Osteoblast (primary cell): ENCODE data around the gene AKAP7. TPM values are rescaled to one million over a fixed set of nuclear protein-coding genes. Genes with fewer than 3 reads are reported as not detected.
A peak's percentile ranks its signal among the peaks of the same experiment; 100 is the strongest.

ENCODE experiments used
- DNase-seq: peaks from one replicate; pipeline ENCODE4 v3.0.0; 2011; ENCODE audit warnings: low spot score, mixed read lengths; ENCODE audit not compliant: insufficient read length; ENCODE audit errors: missing footprints
- H2AFZ ChIP-seq: 2 replicates; pipeline ENCODE4 v1.6.0; 2011; ENCODE audit warnings: mild to moderate bottlenecking, low read length
- H3K27ac ChIP-seq: 2 replicates; pipeline ENCODE4 v1.5.1; 2011; ENCODE audit warnings: mild to moderate bottlenecking, low read depth, low read length, moderate library complexity
- H3K27me3 ChIP-seq: 2 replicates; pipeline ENCODE4 v1.6.0; 2012; ENCODE audit warnings: mild to moderate bottlenecking, control low read depth, inconsistent platforms, low read length, moderate library complexity; ENCODE audit not compliant: insufficient read depth
- H3K36me3 ChIP-seq: 2 replicates; pipeline ENCODE4 v1.5.1; 2011; ENCODE audit warnings: mild to moderate bottlenecking, low read length, control low read depth, moderate library complexity; ENCODE audit not compliant: insufficient read depth
- H3K4me1 ChIP-seq: 2 replicates; pipeline ENCODE4 v1.5.1; 2011; ENCODE audit warnings: mild to moderate bottlenecking, low read length, control low read depth, moderate library complexity; ENCODE audit not compliant: insufficient read depth
- H3K4me2 ChIP-seq: 2 replicates; pipeline ENCODE4 v1.6.0; 2011; ENCODE audit warnings: mild to moderate bottlenecking, low read length; ENCODE audit not compliant: insufficient read depth
- H3K4me3 ChIP-seq: fragments of 200-600 bp; sonication (generic); 3 replicates; pipeline ENCODE4 v1.5.1; 2012; ENCODE audit warnings: mild to moderate bottlenecking, low read length, inconsistent platforms; ENCODE audit not compliant: insufficient read depth
- H3K79me2 ChIP-seq: 2 replicates; pipeline ENCODE4 v1.6.0; 2012; ENCODE audit warnings: mild to moderate bottlenecking, low read length, control low read depth, inconsistent platforms; ENCODE audit not compliant: insufficient read depth
- H3K9me3 ChIP-seq: 2 replicates; pipeline ENCODE4 v1.5.1; 2011; ENCODE audit warnings: low read depth, low read length, control low read depth
- H4K20me1 ChIP-seq: 2 replicates; pipeline ENCODE4 v1.6.0; 2012; ENCODE audit warnings: mild to moderate bottlenecking, low read length, control low read depth; ENCODE audit not compliant: insufficient read depth
- CTCF ChIP-seq: IDR thresholded peaks from 2 replicates; pipeline ENCODE4 v1.5.1; 2011; ENCODE audit warnings: mild to moderate bottlenecking, low read depth, low read length, moderate library complexity; ENCODE audit errors: extremely low read depth
- total RNA-seq: library from RNA; depleted of rRNA; stranded (reverse); fragments of >200 nt; gene quantifications from 2 replicates; pipeline ENCODE4 v1.2.3, GENCODE V29; 2012

The AKAP7 gene
- total RNA-seq, 1 donor: 4.0 TPM

DNA sequence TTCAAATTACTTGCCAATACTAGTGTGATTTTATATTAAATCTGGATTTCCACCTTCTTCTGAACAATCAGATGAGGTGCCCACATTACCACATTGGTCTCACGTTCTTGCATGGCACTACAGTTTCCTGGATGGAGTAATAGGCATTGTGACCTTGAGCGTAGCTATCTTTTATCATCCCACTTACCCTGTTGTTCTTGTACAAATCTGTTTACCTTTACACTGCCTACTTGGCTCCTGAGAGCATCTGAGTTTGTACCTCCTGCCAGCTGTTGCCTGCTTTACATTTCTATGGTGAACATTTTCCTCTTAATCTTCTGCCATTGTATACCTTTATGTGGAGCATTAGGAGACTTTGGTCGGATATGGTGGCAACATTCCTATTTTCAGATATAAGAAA, 90.7 kb downstream of the AKAP7 start:
- no peak for DNase-seq
- no peak overlapping the region for H3K4me2 ChIP-seq
- H3K36me3 ChIP-seq: no peaks in the 10 kb centered on the region
- H3K9me3 ChIP-seq: no peaks in the 10 kb centered on the region
- H4K20me1 ChIP-seq: no peaks in the 10 kb centered on the region
- H3K4me3 ChIP-seq: no peak overlapping the region
- no peak for TF ChIP-seq CTCF
- no peaks in the 10 kb centered on the region for H3K27me3 ChIP-seq
- no peak overlapping the region for H3K27ac ChIP-seq
- H3K79me2 ChIP-seq: no peaks in the 10 kb centered on the region
- no peaks in the 10 kb centered on the region for H3K4me1 ChIP-seq
- no peak overlapping the region for H2AFZ ChIP-seq

GRCh38 chr6:131226459-131227157, 91.3 kb downstream of the AKAP7 start:
- H2AFZ ChIP-seq: no peak overlapping the region

DNA sequence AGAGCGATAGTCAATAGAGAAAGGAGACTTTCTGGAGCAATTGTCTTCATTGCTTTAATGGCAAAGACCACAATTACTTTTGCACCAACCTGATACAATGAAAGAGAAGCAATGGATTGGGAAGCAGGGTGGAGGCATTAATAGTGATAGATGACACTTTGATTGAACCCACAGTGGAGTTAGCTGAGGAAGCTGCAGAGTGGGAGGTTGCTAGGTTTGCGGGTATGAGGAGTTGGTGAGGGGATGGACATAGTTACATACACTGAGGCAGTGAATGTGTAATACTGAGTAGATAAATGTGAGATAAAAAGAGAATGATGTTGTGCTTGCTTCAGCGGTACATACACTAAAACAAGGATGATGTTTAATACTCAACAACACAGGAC, 91.9 kb downstream of the AKAP7 start:
- Histone ChIP-seq H2AFZ (no peak overlapping the region), H3K4me2 (no peak overlapping the region), H3K27ac (no peak overlapping the region), H3K4me1 (no peaks in the 10 kb centered on the region), H3K9me3 (no peaks in the 10 kb centered on the region), H3K79me2 (no peaks in the 10 kb centered on the region), H3K36me3 (no peaks in the 10 kb centered on the region), H3K4me3 (no peak overlapping the region), H3K27me3 (no peaks in the 10 kb centered on the region), H4K20me1 (no peaks in the 10 kb centered on the region)
- no peak for TF ChIP-seq CTCF
- no peak for DNase-seq

More at GRCh38 chr6:131226459-131227157, 91.3 kb downstream of the AKAP7 start:
- Histone ChIP-seq H3K4me3 (no peak overlapping the region), H3K27ac (no peak overlapping the region), H3K4me2 (no peak overlapping the region), H3K9me3 (no peaks in the 10 kb centered on the region), H3K27me3 (no peaks in the 10 kb centered on the region), H4K20me1 (no peaks in the 10 kb centered on the region), H3K79me2 (no peaks in the 10 kb centered on the region), H3K4me1 (no peaks in the 10 kb centered on the region), H3K36me3 (no peaks in the 10 kb centered on the region)
- DNase-seq: no peak
- TF ChIP-seq CTCF: no peak

- H3K36me3 ChIP-seq: no peaks in the 10 kb centered on the region
- TF ChIP-seq CTCF: no peak
- H3K4me1 ChIP-seq: no peaks in the 10 kb centered on the region
- no peaks in the 10 kb centered on the region for H3K27me3 ChIP-seq
- H3K79me2 ChIP-seq: no peaks in the 10 kb centered on the region
- peak; percentile 13 for DNase-seq
- no peaks in the 10 kb centered on the region for H4K20me1 ChIP-seq
- H3K27ac ChIP-seq: no peak overlapping the region
- H2AFZ ChIP-seq: no peak overlapping the region
- no peak overlapping the region for H3K4me2 ChIP-seq
- no peak overlapping the region for H3K4me3 ChIP-seq
- no peaks in the 10 kb centered on the region for H3K9me3 ChIP-seq
These were observed 95.8 kb downstream of the AKAP7 start for GRCh38 chr6:131231103-131231502.
